ENCODE measurements around the gene MYO10. TPM values are rescaled to one million over a fixed set of nuclear protein-coding genes. Genes with fewer than 3 reads are reported as not detected.

The MYO10 gene
- total and polyA plus RNA-seq, 2 experiments from 2014 or later: 33.7 to 52.4 TPM

DNA sequence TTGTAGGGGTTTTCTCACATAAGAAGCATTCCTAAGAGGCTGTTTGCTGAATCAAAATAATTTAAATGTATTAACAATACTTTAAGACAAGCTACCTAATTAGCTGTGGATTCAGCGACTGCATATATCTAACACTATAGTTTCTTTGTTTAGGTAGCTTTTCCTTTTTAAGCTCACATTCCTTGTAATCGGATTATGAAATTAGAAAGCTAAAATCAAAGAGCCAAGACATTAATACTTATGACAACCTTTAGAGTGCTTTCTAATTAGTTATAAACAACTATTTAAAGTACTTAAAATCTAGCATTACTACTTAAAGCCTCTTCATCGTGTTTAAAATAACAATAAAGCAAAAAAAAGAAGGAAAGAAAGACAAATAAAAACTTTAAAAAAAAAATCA lies 182.0 kb downstream of the MYO10 start:
- H3K79me2 ChIP-seq: no peaks in the 10 kb centered on the region
- DNase-seq (ENCODE audit: low spot score): no peak
- no peaks in the 10 kb centered on the region for H3K9me2 ChIP-seq (replicated peaks; ENCODE audit: insufficient read depth)
- H4K20me1 ChIP-seq (ENCODE audit: insufficient read depth, poor library complexity, severe bottlenecking): no peaks in the 10 kb centered on the region
- H3K27me3 ChIP-seq: no peaks in the 10 kb centered on the region
- H3K4me2 ChIP-seq: no peak overlapping the region
- TF ChIP-seq EZH2 (IDR thresholded peaks at IDR 0.05; ENCODE audit: borderline replicate concordance) (no peak), CTCF (IDR thresholded peaks at IDR 0.05; ENCODE audit: poor library complexity) (no peak), EZH2phosphoT487 (IDR thresholded peaks at IDR 0.05; ENCODE audit: low read depth, severe bottlenecking, unreplicated experiment) (no peak)
- H3K36me3 ChIP-seq (replicated peaks; ENCODE audit: insufficient read depth, low read depth): no peaks in the 10 kb centered on the region
- no peaks in the 10 kb centered on the region for H3K9me3 ChIP-seq (ENCODE audit: low read depth)
- no peak overlapping the region for H3K27ac ChIP-seq
- no peak overlapping the region for H3K4me3 ChIP-seq
- WGBS (ENCODE audit: low lambda C conversion rate, missing lambda C conversion rate): 78% methylated on average over 3 of the region's 3 CpGs
- H2AFZ ChIP-seq: no peak overlapping the region
- no peaks in the 10 kb centered on the region for H3K4me1 ChIP-seq (ENCODE audit: insufficient read depth)

- Histone ChIP-seq H3K27ac (no peak overlapping the region), H3K4me3 (no peak overlapping the region), H3K36me3 (replicated peaks; ENCODE audit: insufficient read depth, low read depth) (no peaks in the 10 kb centered on the region), H3K79me2 (no peaks in the 10 kb centered on the region), H3K4me2 (no peak overlapping the region), H3K9me2 (replicated peaks; ENCODE audit: insufficient read depth) (no peaks in the 10 kb centered on the region), H3K27me3 (no peaks in the 10 kb centered on the region), H3K9me3 (ENCODE audit: low read depth) (no peaks in the 10 kb centered on the region), H3K4me1 (ENCODE audit: insufficient read depth) (no peaks in the 10 kb centered on the region), H2AFZ (no peak overlapping the region), H4K20me1 (ENCODE audit: insufficient read depth, poor library complexity, severe bottlenecking) (no peaks in the 10 kb centered on the region)
- WGBS (ENCODE audit: low lambda C conversion rate, missing lambda C conversion rate): 89% methylated on average over 7 of the region's 7 CpGs
- TF ChIP-seq EZH2 (IDR thresholded peaks at IDR 0.05; ENCODE audit: borderline replicate concordance) (no peak), EZH2phosphoT487 (IDR thresholded peaks at IDR 0.05; ENCODE audit: low read depth, severe bottlenecking, unreplicated experiment) (no peak), CTCF (IDR thresholded peaks at IDR 0.05; ENCODE audit: poor library complexity) (no peak)
- DNase-seq (ENCODE audit: low spot score): no peak
These were observed 185.6 kb downstream of the MYO10 start for GRCh38 chr5:16750445-16750844.

DNA sequence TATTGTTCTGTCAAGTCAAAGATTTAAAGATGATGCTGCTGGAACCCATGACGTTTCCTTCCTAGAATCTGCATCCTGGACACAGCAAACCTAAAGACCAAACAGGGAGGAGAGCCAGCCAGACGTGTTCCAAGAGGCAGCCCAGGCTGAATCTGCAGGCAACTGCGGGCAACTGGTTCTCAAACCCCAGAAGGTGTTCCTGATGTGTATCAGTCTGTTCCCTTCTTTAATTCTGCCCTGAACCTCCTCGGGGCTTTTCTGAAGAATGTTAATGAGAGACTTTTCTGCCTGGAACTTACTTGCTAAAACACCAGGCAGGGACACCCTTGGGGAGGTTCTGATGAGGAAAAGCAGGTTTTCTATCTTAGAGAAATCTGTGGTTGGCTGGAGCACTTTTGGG lies 186.5 kb downstream of the MYO10 start:
- no peaks in the 10 kb centered on the region for H3K79me2 ChIP-seq
- H3K4me1 ChIP-seq (ENCODE audit: insufficient read depth): no peaks in the 10 kb centered on the region
- no peak overlapping the region for H2AFZ ChIP-seq
- no peaks in the 10 kb centered on the region for H3K9me3 ChIP-seq (ENCODE audit: low read depth)
- H3K27me3 ChIP-seq: no peaks in the 10 kb centered on the region
- no peak overlapping the region for H3K4me2 ChIP-seq
- H3K27ac ChIP-seq: no peak overlapping the region
- H3K36me3 ChIP-seq (replicated peaks; ENCODE audit: insufficient read depth, low read depth): no peaks in the 10 kb centered on the region
- TF ChIP-seq CTCF (IDR thresholded peaks at IDR 0.05; ENCODE audit: poor library complexity) (no peak), EZH2phosphoT487 (IDR thresholded peaks at IDR 0.05; ENCODE audit: low read depth, severe bottlenecking, unreplicated experiment) (no peak), EZH2 (IDR thresholded peaks at IDR 0.05; ENCODE audit: borderline replicate concordance) (no peak)
- no peaks in the 10 kb centered on the region for H4K20me1 ChIP-seq (ENCODE audit: insufficient read depth, poor library complexity, severe bottlenecking)
- no peaks in the 10 kb centered on the region for H3K9me2 ChIP-seq (replicated peaks; ENCODE audit: insufficient read depth)
- no peak for DNase-seq (ENCODE audit: low spot score)
- H3K4me3 ChIP-seq: no peak overlapping the region
- 52% methylated on average over 4 of the region's 4 CpGs for WGBS (ENCODE audit: low lambda C conversion rate, missing lambda C conversion rate)
